Stimulated activated CD4-positive, alpha-beta T cell treated with anti-CD3 and anti-CD28 coated beads, Interleukin-4, amount 100 ng/mL, for 48 hours (primary cell): ENCODE results near the gene PSMD6.

Source experiments
- DNase-seq, 2 donors: peaks; one replicate each; pipeline ENCODE4 v3.0.0-alpha.2; 2020; ENCODE audit warnings: low read depth in 2 of 2

The PSMD6 gene

GRCh38 chr3:63977893-63978292 is 45.4 kb downstream of the PSMD6 start:
- no peak for DNase-seq

- DNase-seq: no peak
These were observed 46.5 kb downstream of the PSMD6 start for GRCh38 chr3:63976872-63977200.

- no peak for DNase-seq
These were observed 47.0 kb downstream of the PSMD6 start for GRCh38 chr3:63976161-63976871.

GRCh38 chr3:63975723-63976122 is 47.6 kb downstream of the PSMD6 start:
- DNase-seq: no peak

GRCh38 chr3:63974451-63974850 is 48.8 kb downstream of the PSMD6 start:
- DNase-seq: no peak

GRCh38 chr3:63973406-63973805 is 49.9 kb downstream of the PSMD6 start:
- DNase-seq: no peak

- DNase-seq: no peak
These were observed 50.3 kb downstream of the PSMD6 start for GRCh38 chr3:63972987-63973386.

- DNase-seq: no peak
These were observed 51.1 kb downstream of the PSMD6 start for GRCh38 chr3:63972196-63972595.

- DNase-seq: no peak
These were observed 52.4 kb downstream of the PSMD6 start for GRCh38 chr3:63970631-63971475.

- DNase-seq: no peak
These were observed 53.4 kb downstream of the PSMD6 start for GRCh38 chr3:63969876-63970275.

GRCh38 chr3:63968612-63969350 is 54.5 kb downstream of the PSMD6 start:
- no peak for DNase-seq

- DNase-seq: no peak
These were observed 55.4 kb downstream of the PSMD6 start for GRCh38 chr3:63967675-63968611.

GRCh38 chr3:63966871-63967270 is 56.4 kb downstream of the PSMD6 start:
- DNase-seq: no peak

GRCh38 chr3:63966007-63966406 is 57.3 kb downstream of the PSMD6 start:
- no peak for DNase-seq

GRCh38 chr3:63964681-63965485 is 58.4 kb downstream of the PSMD6 start:
- DNase-seq: no peak

GRCh38 chr3:63963496-63963895 is 59.8 kb downstream of the PSMD6 start:
- DNase-seq: no peak

GRCh38 chr3:63961891-63962290 is 61.4 kb downstream of the PSMD6 start:
- DNase-seq: no peak
